Loucy (cell line): ENCODE data around the gene THSD1.
"Not testable (repeated sequence)": the region's sequence is repeated elsewhere in the genome, so short reads cannot be mapped to it uniquely, and the experiment has no call there.

Experiments
- H2AFZ ChIP-seq: fragments of 200-600 bp; sonication (generic); 2 replicates; pipeline ENCODE4 v1.6.0; 2016; ENCODE audit warnings: antibody characterized with exemption, mild to moderate bottlenecking, low read length, moderate library complexity
- H3F3A ChIP-seq: fragments of 200-600 bp; 2 replicates; pipeline ENCODE4 v1.6.0; 2016; ENCODE audit warnings: antibody characterized with exemption, low read depth, mild to moderate bottlenecking
- H3K27me3 ChIP-seq: fragments of 200-600 bp; sonication (generic); 2 replicates; pipeline ENCODE4 v1.6.1; 2014; ENCODE audit warnings: low read length, mild to moderate bottlenecking; ENCODE audit not compliant: insufficient read depth, poor library complexity, severe bottlenecking
- H3K36me3 ChIP-seq: fragments of 200-600 bp; sonication (generic); 2 replicates; pipeline ENCODE4 v1.6.1; 2016; ENCODE audit warnings: low read length; ENCODE audit not compliant: insufficient read depth
- H3K4me1 ChIP-seq: fragments of 200-600 bp; sonication (generic); 2 replicates; pipeline ENCODE4 v1.5.1; 2014; ENCODE audit warnings: low read length, mild to moderate bottlenecking; ENCODE audit not compliant: insufficient read depth, poor library complexity, severe bottlenecking
- H3K4me2 ChIP-seq: fragments of 200-600 bp; sonication (generic); 2 replicates; pipeline ENCODE4 v1.6.0; 2014; ENCODE audit warnings: antibody characterized with exemption, low read length, low read depth, mild to moderate bottlenecking; ENCODE audit not compliant: poor library complexity, severe bottlenecking
- H3K4me3 ChIP-seq: fragments of 200-600 bp; sonication (generic); 2 replicates; pipeline ENCODE4 v1.5.1; 2014; ENCODE audit warnings: low read length, mild to moderate bottlenecking, mixed read lengths; ENCODE audit not compliant: poor library complexity, severe bottlenecking
- H3K79me2 ChIP-seq: fragments of 200-600 bp; sonication (generic); 2 replicates; pipeline ENCODE4 v1.6.1; 2014; ENCODE audit warnings: low read length; ENCODE audit not compliant: insufficient read depth
- H3K9ac ChIP-seq: fragments of 200-600 bp; sonication (generic); 2 replicates; pipeline ENCODE4 v1.6.0; 2014; ENCODE audit warnings: mild to moderate bottlenecking, low read depth, low read length, moderate library complexity; ENCODE audit not compliant: poor library complexity, severe bottlenecking
- H3K9me2 ChIP-seq: fragments of 200-600 bp; sonication (generic); replicated peaks from 2 replicates; pipeline ENCODE4 v1.6.1; 2016; ENCODE audit warnings: low read depth, low read length, mixed read lengths
- H3K9me3 ChIP-seq: fragments of 200-600 bp; sonication (generic); 2 replicates; pipeline ENCODE4 v1.6.1; 2014; ENCODE audit warnings: mild to moderate bottlenecking, antibody characterized with exemption, low read length, low read depth; ENCODE audit not compliant: insufficient read depth
- H4K20me1 ChIP-seq: fragments of 200-600 bp; sonication (generic); 2 replicates; pipeline ENCODE4 v1.6.0; 2014; ENCODE audit warnings: antibody characterized with exemption, low read length, mild to moderate bottlenecking; ENCODE audit not compliant: insufficient read depth, poor library complexity, severe bottlenecking
- EZH2phosphoT487 ChIP-seq: fragments of 200-600 bp; IDR thresholded peaks from 2 replicates; pipeline ENCODE4 v1.6.1; 2018; ENCODE audit warnings: antibody characterized with exemption, mild to moderate bottlenecking, moderate library complexity, borderline replicate concordance
- TF ChIP-seq, protein P1 (sequence below): fragments of 200-600 bp; sonication (generic); conservative IDR thresholded peaks from 2 replicates; pipeline ENCODE4 v1.5.1; 2014; ENCODE audit warnings: mild to moderate bottlenecking, antibody characterized with exemption, low read length

The THSD1 gene

GRCh38 chr13:52374873-52375411 lies 31.0 kb downstream of the THSD1 start:
- H3K9ac ChIP-seq, result no peak overlapping the region
- TF ChIP-seq, protein P1, sequence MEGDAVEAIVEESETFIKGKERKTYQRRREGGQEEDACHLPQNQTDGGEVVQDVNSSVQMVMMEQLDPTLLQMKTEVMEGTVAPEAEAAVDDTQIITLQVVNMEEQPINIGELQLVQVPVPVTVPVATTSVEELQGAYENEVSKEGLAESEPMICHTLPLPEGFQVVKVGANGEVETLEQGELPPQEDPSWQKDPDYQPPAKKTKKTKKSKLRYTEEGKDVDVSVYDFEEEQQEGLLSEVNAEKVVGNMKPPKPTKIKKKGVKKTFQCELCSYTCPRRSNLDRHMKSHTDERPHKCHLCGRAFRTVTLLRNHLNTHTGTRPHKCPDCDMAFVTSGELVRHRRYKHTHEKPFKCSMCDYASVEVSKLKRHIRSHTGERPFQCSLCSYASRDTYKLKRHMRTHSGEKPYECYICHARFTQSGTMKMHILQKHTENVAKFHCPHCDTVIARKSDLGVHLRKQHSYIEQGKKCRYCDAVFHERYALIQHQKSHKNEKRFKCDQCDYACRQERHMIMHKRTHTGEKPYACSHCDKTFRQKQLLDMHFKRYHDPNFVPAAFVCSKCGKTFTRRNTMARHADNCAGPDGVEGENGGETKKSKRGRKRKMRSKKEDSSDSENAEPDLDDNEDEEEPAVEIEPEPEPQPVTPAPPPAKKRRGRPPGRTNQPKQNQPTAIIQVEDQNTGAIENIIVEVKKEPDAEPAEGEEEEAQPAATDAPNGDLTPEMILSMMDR, result no peak
- no peak for TF ChIP-seq EZH2phosphoT487
- H3K9me2 ChIP-seq, result no peaks in the 10 kb centered on the region
- H3K4me1 ChIP-seq, result no peaks in the 10 kb centered on the region
- no peaks in the 10 kb centered on the region for H3K36me3 ChIP-seq
- H3K9me3 ChIP-seq, result no peaks in the 10 kb centered on the region
- H3K27me3 ChIP-seq, result no peaks in the 10 kb centered on the region
- H3K4me3 ChIP-seq, result no peak overlapping the region
- H3K79me2 ChIP-seq, result no peaks in the 10 kb centered on the region
- H3F3A ChIP-seq, result no peaks in the 10 kb centered on the region
- no peaks in the 10 kb centered on the region for H4K20me1 ChIP-seq
- no peak overlapping the region for H2AFZ ChIP-seq
- H3K4me2 ChIP-seq, result no peak overlapping the region

DNA sequence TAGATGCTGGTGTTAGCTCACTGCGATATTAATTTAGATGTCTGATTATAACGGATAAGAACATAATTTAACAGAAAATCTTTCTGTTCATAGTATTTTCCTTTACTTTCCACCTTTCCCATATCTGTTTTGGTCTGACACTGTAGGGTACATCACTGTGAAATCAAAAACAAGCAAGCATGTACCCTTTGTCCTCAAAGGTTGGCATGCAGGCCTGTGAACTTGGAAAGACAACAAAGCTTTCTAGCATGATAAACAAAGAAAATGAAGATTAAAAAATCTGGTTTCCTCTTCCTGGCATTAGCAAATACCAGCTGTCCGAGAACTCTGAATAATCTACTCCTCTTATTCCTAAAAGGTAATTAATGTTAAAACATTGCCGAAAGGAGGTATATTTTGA lies 31.6 kb downstream of the THSD1 start:
- Histone ChIP-seq H3K79me2 (no peaks in the 10 kb centered on the region), H3K4me3 (no peak overlapping the region), H3K36me3 (no peaks in the 10 kb centered on the region), H3F3A (no peaks in the 10 kb centered on the region), H3K9me2 (no peaks in the 10 kb centered on the region), H3K27me3 (no peaks in the 10 kb centered on the region), H3K4me2 (no peak overlapping the region), H2AFZ (no peak overlapping the region), H3K9ac (no peak overlapping the region), H4K20me1 (no peaks in the 10 kb centered on the region), H3K9me3 (no peaks in the 10 kb centered on the region), H3K4me1 (no peaks in the 10 kb centered on the region)
- TF ChIP-seq, protein P1, result no peak
- TF ChIP-seq EZH2phosphoT487, result no peak

- not testable (repeated sequence) for H3F3A ChIP-seq
These were observed 32.7 kb downstream of the THSD1 start for GRCh38 chr13:52373277-52373676.

DNA sequence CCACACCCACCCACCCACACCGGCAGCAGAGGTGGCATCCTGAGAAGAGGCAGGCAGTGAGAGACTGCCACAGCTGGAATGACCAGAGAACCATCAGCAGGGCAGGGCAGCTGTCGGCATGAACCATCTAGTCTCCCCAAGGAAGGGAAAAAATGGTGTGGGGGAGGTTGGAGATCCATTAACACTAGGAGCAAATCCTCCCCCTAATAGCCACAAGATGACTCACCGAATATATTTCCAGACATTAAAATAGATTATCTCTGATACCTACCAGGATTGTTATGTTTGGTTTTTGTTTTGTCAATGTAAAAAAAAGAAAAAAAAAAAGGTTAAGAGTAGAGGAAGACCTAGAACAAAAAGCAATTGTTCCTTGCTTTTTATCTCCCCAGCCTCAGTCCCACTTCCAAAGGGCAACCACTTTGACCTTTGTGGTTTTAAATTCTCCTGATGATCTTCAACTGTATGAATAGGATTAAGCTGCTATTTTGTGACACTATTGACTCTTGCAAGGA lies 34.2 kb downstream of the THSD1 start:
- TF ChIP-seq, protein P1, result no peak
- TF ChIP-seq EZH2phosphoT487, result no peak
- no peaks in the 10 kb centered on the region for H3K4me1 ChIP-seq
- no peaks in the 10 kb centered on the region for H3F3A ChIP-seq
- H3K9me2 ChIP-seq, result no peaks in the 10 kb centered on the region
- no peak overlapping the region for H3K9ac ChIP-seq
- H3K79me2 ChIP-seq, result no peaks in the 10 kb centered on the region
- H2AFZ ChIP-seq, result no peak overlapping the region
- H3K4me3 ChIP-seq, result no peak overlapping the region
- no peaks in the 10 kb centered on the region for H4K20me1 ChIP-seq
- no peaks in the 10 kb centered on the region for H3K9me3 ChIP-seq
- H3K36me3 ChIP-seq, result no peaks in the 10 kb centered on the region
- H3K4me2 ChIP-seq, result no peak overlapping the region
- no peaks in the 10 kb centered on the region for H3K27me3 ChIP-seq

More at GRCh38 chr13:52373277-52373676, 32.7 kb downstream of the THSD1 start:
- not testable (repeated sequence) for H3K4me1 ChIP-seq, H3K9me2 ChIP-seq, H3K27me3 ChIP-seq, H3K9ac ChIP-seq, H3K9me3 ChIP-seq, H3K4me3 ChIP-seq, H3K36me3 ChIP-seq, H4K20me1 ChIP-seq, H2AFZ ChIP-seq, H3K4me2 ChIP-seq, H3K79me2 ChIP-seq
